Trophoblast cell (in vitro differentiated cells and primary cell): ENCODE results near the gene MFAP3.

Experiments
- DNase-seq, 2 donors: peaks; one replicate each; pipeline ENCODE4 v3.0.0-alpha.2; 2016
- H2AFZ ChIP-seq: 2 replicates; pipeline ENCODE4 v1.6.1; 2013; ENCODE audit warnings: low read length, moderate library complexity, mild to moderate bottlenecking; ENCODE audit not compliant: insufficient read depth, poor library complexity
- H2AK5ac ChIP-seq: 2 replicates; pipeline ENCODE4 v1.6.1; 2013; ENCODE audit warnings: mild to moderate bottlenecking, low read length
- H2BK120ac ChIP-seq: 2 replicates; pipeline ENCODE4 v1.6.1; 2013; ENCODE audit warnings: low read length, mild to moderate bottlenecking, moderate library complexity; ENCODE audit not compliant: insufficient read depth, poor library complexity
- H2BK12ac ChIP-seq: 2 replicates; pipeline ENCODE4 v1.6.1; 2013; ENCODE audit warnings: mild to moderate bottlenecking, low read length, moderate library complexity
- H2BK5ac ChIP-seq: 2 replicates; pipeline ENCODE4 v1.6.1; 2013; ENCODE audit warnings: low read length, low read depth, moderate library complexity, mild to moderate bottlenecking; ENCODE audit not compliant: poor library complexity
- H3K14ac ChIP-seq: 2 replicates; pipeline ENCODE4 v1.6.1; 2013; ENCODE audit warnings: mild to moderate bottlenecking, low read length
- H3K18ac ChIP-seq: 2 replicates; pipeline ENCODE4 v1.6.1; 2013; ENCODE audit warnings: mild to moderate bottlenecking, low read length
- H3K23ac ChIP-seq: 2 replicates; pipeline ENCODE4 v1.6.1; 2013; ENCODE audit warnings: low read length
- H3K27ac ChIP-seq: 2 replicates; pipeline ENCODE4 v1.5.1; 2013; ENCODE audit warnings: low read depth, mild to moderate bottlenecking, inconsistent platforms, low read length, moderate library complexity
- H3K27me3 ChIP-seq: 2 replicates; pipeline ENCODE4 v1.6.1; 2013; ENCODE audit warnings: inconsistent platforms, mild to moderate bottlenecking, low read length, moderate library complexity; ENCODE audit not compliant: insufficient read depth
- H3K36me3 ChIP-seq, 2 experiments: 1 replicate in 1 of 2; 2 replicates in 1 of 2; pipeline ENCODE4 v1.6.1; 2013; ENCODE audit warnings: low read length in 2 of 2, mild to moderate bottlenecking in 2 of 2, moderate library complexity in 1 of 2; ENCODE audit not compliant: insufficient read depth in 2 of 2, control insufficient read depth in 1 of 2
- H3K4ac ChIP-seq: 2 replicates; pipeline ENCODE4 v1.6.1; 2013; ENCODE audit warnings: low read depth, mild to moderate bottlenecking, low read length, moderate library complexity
- H3K4me1 ChIP-seq, 2 experiments: 1 replicate in 1 of 2; 2 replicates in 1 of 2; pipeline ENCODE4 v1.6.1; 2013; ENCODE audit warnings: low read length in 2 of 2, mild to moderate bottlenecking in 2 of 2, moderate library complexity in 1 of 2; ENCODE audit not compliant: insufficient read depth in 2 of 2, control insufficient read depth in 1 of 2
- H3K4me2 ChIP-seq: 2 replicates; pipeline ENCODE4 v1.6.1; 2013; ENCODE audit warnings: inconsistent platforms, mild to moderate bottlenecking, low read length, moderate library complexity
- H3K4me3 ChIP-seq: 2 replicates; pipeline ENCODE4 v1.5.1; 2013; ENCODE audit warnings: mild to moderate bottlenecking, low read depth, low read length, inconsistent platforms
- H3K79me1 ChIP-seq: one replicate; pipeline ENCODE4 v1.6.1; 2013; ENCODE audit warnings: low read length
- H3K79me2 ChIP-seq: 2 replicates; pipeline ENCODE4 v1.6.1; 2013; ENCODE audit warnings: low read length, mild to moderate bottlenecking; ENCODE audit not compliant: control insufficient read depth, insufficient read depth, poor library complexity
- H3K9ac ChIP-seq: 2 replicates; pipeline ENCODE4 v1.6.1; 2013; ENCODE audit warnings: mild to moderate bottlenecking, low read length
- H3K9me3 ChIP-seq: 2 replicates; pipeline ENCODE4 v1.6.1; 2013; ENCODE audit warnings: low read depth, mild to moderate bottlenecking, control low read depth, inconsistent platforms, low read length; ENCODE audit not compliant: insufficient read depth
- H4K12ac ChIP-seq: 2 replicates; pipeline ENCODE4 v1.6.1; 2013; ENCODE audit warnings: low read depth, mild to moderate bottlenecking, low read length, moderate library complexity
- H4K8ac ChIP-seq: 2 replicates; pipeline ENCODE4 v1.6.1; 2013; ENCODE audit warnings: low read depth, mild to moderate bottlenecking, low read length, moderate library complexity
- H4K91ac ChIP-seq: one replicate; pipeline ENCODE4 v1.6.1; 2013; ENCODE audit warnings: low read depth, mild to moderate bottlenecking, low read length, moderate library complexity
- WGBS: extraction: QIAGEN DNeasy Blood & Tissue Kit; methylation state at CpG from one replicate; pipeline ENCODE4 v1.1.7; 2013; ENCODE audit warnings: missing lambda C conversion rate; ENCODE audit not compliant: insufficient read length, insufficient coverage; ENCODE audit errors: extremely low coverage; 5-methylcytosine and 5-hydroxymethylcytosine counted together

The MFAP3 gene

DNA sequence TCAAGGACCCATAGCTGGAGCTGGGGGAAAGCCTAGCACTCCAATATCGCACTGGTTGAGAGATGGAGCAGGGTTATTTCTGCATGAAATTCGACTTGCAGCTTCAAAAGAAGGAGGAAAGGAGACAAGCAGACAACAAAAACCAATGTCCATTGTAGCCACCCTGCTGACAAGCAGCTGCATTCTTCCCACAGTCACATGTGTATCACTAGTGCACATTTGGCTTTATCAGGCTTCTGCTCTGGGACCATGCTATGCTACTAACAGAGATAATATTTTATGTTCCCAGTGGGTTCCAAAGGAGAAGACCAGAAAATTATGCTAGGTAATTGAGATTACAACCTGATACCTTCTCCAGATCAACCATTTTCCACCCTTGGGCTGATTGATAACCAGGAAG lies 59.7 kb downstream of the MFAP3 start:
- no peak overlapping the region for H2BK12ac ChIP-seq
- no peaks in the 10 kb centered on the region for H3K4me1 ChIP-seq
- no peak overlapping the region for H3K4ac ChIP-seq
- no CpG with 5 or more reads among the region's 2 CpGs for WGBS
- no peaks in the 10 kb centered on the region for H3K79me2 ChIP-seq
- H2AK5ac ChIP-seq: no peak overlapping the region
- no peak overlapping the region for H3K14ac ChIP-seq
- H4K8ac ChIP-seq: no peak overlapping the region
- no peak overlapping the region for H3K9ac ChIP-seq
- H3K36me3 ChIP-seq: no peaks in the 10 kb centered on the region
- no peak overlapping the region for H3K27ac ChIP-seq
- no peak overlapping the region for H3K4me3 ChIP-seq
- no peak overlapping the region for H2AFZ ChIP-seq
- no peaks in the 10 kb centered on the region for H3K27me3 ChIP-seq
- H2BK5ac ChIP-seq: no peak overlapping the region
- no peak overlapping the region for H3K23ac ChIP-seq
- no peak overlapping the region for H2BK120ac ChIP-seq
- H3K4me2 ChIP-seq: no peak overlapping the region
- no peak overlapping the region for H3K18ac ChIP-seq
- no peaks in the 10 kb centered on the region for H3K79me1 ChIP-seq
- no peak for DNase-seq
- no peak overlapping the region for H4K12ac ChIP-seq
- no peak overlapping the region for H4K91ac ChIP-seq
- no peaks in the 10 kb centered on the region for H3K9me3 ChIP-seq

DNA sequence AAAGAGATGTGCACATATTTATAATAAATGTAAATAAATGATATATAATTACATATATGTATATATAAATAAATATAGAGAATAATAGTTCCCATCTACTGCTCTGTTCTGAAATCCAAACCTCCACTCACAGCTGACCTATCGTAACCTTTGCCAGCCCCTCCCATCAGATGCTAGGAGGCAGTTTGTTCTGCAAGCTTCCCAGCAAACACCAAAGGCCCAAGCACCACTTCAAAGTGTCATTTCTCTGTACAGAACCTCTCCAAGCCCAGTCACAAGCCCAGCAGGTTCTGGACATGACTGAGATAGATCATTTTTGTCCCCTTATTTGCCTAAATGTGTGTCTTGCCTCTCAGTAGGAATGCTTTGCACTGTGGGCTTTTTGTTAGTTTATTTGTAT lies 62.4 kb downstream of the MFAP3 start:
- DNase-seq: no peak
- Histone ChIP-seq H3K23ac (no peak overlapping the region), H3K18ac (no peak overlapping the region), H2BK120ac (no peak overlapping the region), H3K9me3 (no peaks in the 10 kb centered on the region), H3K14ac (no peak overlapping the region), H3K27me3 (no peaks in the 10 kb centered on the region), H3K4me3 (no peak overlapping the region), H3K9ac (no peak overlapping the region), H3K79me2 (no peaks in the 10 kb centered on the region), H4K8ac (no peak overlapping the region), H3K27ac (no peak overlapping the region), H3K4me2 (no peak overlapping the region), H2AK5ac (no peak overlapping the region), H4K12ac (no peak overlapping the region), H2AFZ (no peak overlapping the region), H3K4ac (no peak overlapping the region), H4K91ac (no peak overlapping the region), H2BK12ac (no peak overlapping the region), H3K79me1 (no peaks in the 10 kb centered on the region), H3K36me3 (no peaks in the 10 kb centered on the region), H3K4me1 (no peaks in the 10 kb centered on the region), H2BK5ac (no peak overlapping the region)
- no CpG with 5 or more reads among the region's 1 CpG for WGBS

DNA sequence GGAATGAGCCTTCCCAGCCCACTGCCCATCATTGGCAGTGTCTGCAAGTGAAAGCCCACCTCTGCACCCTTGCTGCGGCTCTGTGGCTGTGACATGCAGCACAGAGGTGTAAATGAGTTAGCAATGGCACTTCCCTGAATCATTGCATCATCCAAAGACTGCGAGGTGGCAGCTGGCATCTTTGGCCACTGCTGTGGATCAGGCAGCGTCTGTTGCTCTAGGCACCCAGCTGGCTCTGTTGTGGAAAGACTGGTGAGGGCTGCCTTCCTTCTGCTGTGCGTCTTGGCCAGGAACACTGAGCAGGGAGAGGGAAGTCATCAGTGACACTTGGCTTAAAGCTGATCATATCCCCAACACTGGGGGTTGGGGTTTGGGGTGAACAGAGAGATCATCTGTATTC lies 64.5 kb downstream of the MFAP3 start:
- no peaks in the 10 kb centered on the region for H3K9me3 ChIP-seq
- H4K91ac ChIP-seq: no peak overlapping the region
- no peak overlapping the region for H2AK5ac ChIP-seq
- H3K14ac ChIP-seq: no peak overlapping the region
- no CpG with 5 or more reads among the region's 4 CpGs for WGBS
- no peak overlapping the region for H4K8ac ChIP-seq
- no peak overlapping the region for H2BK5ac ChIP-seq
- no peaks in the 10 kb centered on the region for H3K27me3 ChIP-seq
- no peak overlapping the region for H3K18ac ChIP-seq
- no peak overlapping the region for H2BK120ac ChIP-seq
- H2BK12ac ChIP-seq: no peak overlapping the region
- H4K12ac ChIP-seq: no peak overlapping the region
- no peak overlapping the region for H3K4me2 ChIP-seq
- no peaks in the 10 kb centered on the region for H3K4me1 ChIP-seq
- no peak overlapping the region for H3K4ac ChIP-seq
- H3K79me2 ChIP-seq: no peaks in the 10 kb centered on the region
- H2AFZ ChIP-seq: no peak overlapping the region
- no peak overlapping the region for H3K23ac ChIP-seq
- no peaks in the 10 kb centered on the region for H3K79me1 ChIP-seq
- H3K36me3 ChIP-seq: no peaks in the 10 kb centered on the region
- H3K4me3 ChIP-seq: no peak overlapping the region
- no peak overlapping the region for H3K9ac ChIP-seq
- no peak overlapping the region for H3K27ac ChIP-seq
- DNase-seq: no peak
